Gastroesophageal sphincter (tissue), 3 donors: ENCODE results near the gene CENPQ.

Source experiments
- CTCF ChIP-seq, 4 experiments: fragments of 200-600 bp in 2 of 4; fragments of 450-650 bp in 2 of 4; sonication (generic) in 1 of 4; IDR thresholded peaks; one replicate each; pipeline ENCODE4 v1.5.1; 2017 to 2019; ENCODE audit warnings: antibody characterized with exemption in 4 of 4, mild to moderate bottlenecking in 2 of 4, moderate library complexity in 2 of 4
- EP300 ChIP-seq: sonication (generic); formaldehyde crosslinking; IDR thresholded peaks from one replicate; pipeline ENCODE4 v1.6.1; 2017; ENCODE audit warnings: antibody characterized with exemption, mild to moderate bottlenecking
- POLR2A ChIP-seq, 2 donors: fragments of 450-650 bp; IDR thresholded peaks; one replicate each; pipeline ENCODE4 v1.6.1; 2017; ENCODE audit warnings: antibody characterized with exemption in 2 of 2, mild to moderate bottlenecking in 2 of 2, moderate library complexity in 1 of 2

DNA sequence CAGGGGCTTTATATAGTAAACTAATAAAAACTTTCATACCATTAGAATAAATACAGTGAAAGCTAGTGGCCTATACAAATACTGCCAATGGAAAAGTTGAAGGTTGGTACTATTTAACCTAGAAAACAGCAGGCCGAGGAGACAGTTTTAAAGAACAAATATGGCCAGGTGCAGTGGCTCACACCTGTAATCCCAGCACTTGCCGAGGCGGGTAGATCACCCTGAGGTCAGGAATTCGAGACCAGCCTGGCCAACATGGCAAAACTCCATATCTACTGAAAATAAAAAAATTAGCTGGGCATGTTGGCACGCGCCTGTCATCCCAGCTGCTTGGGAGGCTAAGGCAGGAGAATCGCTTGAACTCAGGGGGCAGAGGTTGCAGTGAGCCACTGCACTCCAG is 61.4 kb downstream of the CENPQ start:
- TF ChIP-seq EP300 (no peak), CTCF (IDR thresholded peaks at IDR 0.05) (no peak), POLR2A (IDR thresholded peaks at IDR 0.05) (no peak)
